ENCODE data around the gene ARHGAP40. TPM values are rescaled to one million over a fixed set of nuclear protein-coding genes. Genes with fewer than 3 reads are reported as not detected.

Gene ARHGAP40
- total RNA-seq: under 1 TPM in 1 of 4 donors, not detected in 3; 0.11 TPM

GRCh38 chr20:38601216-38602184 lies at the start of gene ARHGAP40:
TSS of gene ARHGAP40 (plus strand) at chr20:38601809.
- Histone ChIP-seq H3K9me3 (no peaks in the 10 kb centered on the region), H3K4me1 (peaks cover 6 to 16% of the 10 kb centered on the region in 2 donors), H3K4me3 (replicated peaks in 1 of 3) (no peak within 1 kb of the TSS), H3K27me3 (no peaks in the 10 kb centered on the region), H3K27ac (no peak within 1 kb of the TSS), H3K36me3 (no peaks in the 10 kb centered on the region)
- TF ChIP-seq POLR2A (IDR thresholded peaks at IDR 0.05): no peak
- no peak for TF ChIP-seq CTCF (IDR thresholded peaks at IDR 0.05)
- intact Hi-C loops (cut with DNase I): no loop called here
- no peak for DNase-seq
- WGBS, 2 donors: 37 to 47% methylated on average over 24 to 38 of the region's 42 CpGs

DNA sequence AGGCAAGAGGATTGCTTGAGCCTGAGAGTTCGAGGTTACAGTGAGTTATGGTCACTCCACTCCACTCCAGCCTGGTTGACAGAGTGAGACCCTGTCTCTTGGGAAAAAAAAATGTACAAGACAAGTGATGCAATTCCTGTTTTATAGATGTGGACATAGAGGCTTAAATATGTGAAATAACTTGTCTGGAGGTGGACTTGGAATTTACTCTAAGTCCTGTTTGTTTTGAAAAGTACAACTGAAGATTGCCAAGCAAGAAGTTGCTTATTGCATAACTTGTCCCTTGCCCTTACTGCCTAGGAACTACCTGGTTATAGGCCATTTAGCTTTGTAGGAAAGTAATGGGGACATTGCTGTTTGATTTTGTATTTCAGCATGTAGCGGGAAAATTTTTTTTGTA lies 46.6 kb upstream of the ARHGAP40 start:
- TF ChIP-seq CTCF (IDR thresholded peaks at IDR 0.05) (no peak), POLR2A (IDR thresholded peaks at IDR 0.05) (no peak)
- intact Hi-C loops (cut with DNase I): no loop called here
- H3K36me3 ChIP-seq: peaks cover 38 to 50% of the 10 kb centered on the region in 2 donors

DNA sequence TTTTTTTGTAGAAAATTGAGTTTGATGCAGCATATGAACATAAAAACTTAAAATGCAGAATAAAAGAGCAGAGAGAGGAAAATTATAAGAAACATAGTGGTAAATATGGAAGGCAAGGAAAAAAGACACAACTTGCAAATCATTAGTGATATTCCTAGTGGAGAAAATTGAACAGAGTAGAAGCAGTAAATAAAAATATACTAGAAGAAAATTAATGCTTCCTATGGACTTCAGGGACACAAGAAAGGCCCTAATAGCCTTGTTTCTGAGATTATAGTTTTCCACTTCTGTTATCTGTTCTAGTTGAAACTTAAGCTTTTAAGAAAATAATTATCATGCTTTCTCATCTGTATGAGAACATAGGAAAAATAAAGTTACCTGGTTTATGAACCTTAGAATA lies 46.2 kb upstream of the ARHGAP40 start:
- TF ChIP-seq CTCF (IDR thresholded peaks at IDR 0.05): no peak
- no peak for TF ChIP-seq POLR2A (IDR thresholded peaks at IDR 0.05)
- peaks cover 38 to 50% of the 10 kb centered on the region in 2 donors for H3K36me3 ChIP-seq
- intact Hi-C loops (cut with DNase I): no loop called here

More for the DNA sequence above, 46.6 kb upstream of the ARHGAP40 start:
- no peaks in the 10 kb centered on the region for H3K4me1 ChIP-seq
- WGBS, 2 donors: 94 to 96% methylated on average over 2 of the region's 2 CpGs
- H3K4me3 ChIP-seq (replicated peaks in 1 of 3): no peak overlapping the region
- H3K9me3 ChIP-seq: no peaks in the 10 kb centered on the region
- H3K27ac ChIP-seq: no peak overlapping the region
- no peak for DNase-seq
- H3K27me3 ChIP-seq: no peaks in the 10 kb centered on the region

DNA sequence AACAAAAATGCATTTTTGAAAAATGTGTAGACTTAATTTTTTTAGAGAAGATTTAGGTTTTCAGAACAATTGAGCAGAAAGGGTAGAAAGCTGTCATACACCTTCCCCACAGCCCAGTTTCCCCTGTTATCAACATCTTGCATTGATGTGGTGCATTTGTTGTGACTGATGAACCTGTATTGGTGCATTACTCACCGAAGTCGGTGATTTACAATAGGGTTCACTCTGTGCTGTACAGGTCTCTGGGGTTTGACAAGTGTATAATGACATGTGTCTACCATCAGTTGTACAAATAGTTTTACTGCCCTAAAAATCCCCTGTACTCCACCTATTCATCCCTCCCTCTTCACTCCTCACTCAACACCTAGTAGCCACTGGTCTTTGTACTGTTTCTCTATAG lies 44.4 kb upstream of the ARHGAP40 start:
- intact Hi-C loops (cut with DNase I): no loop called here
- 93 to 96% methylated on average over 2 of the region's 2 CpGs for WGBS, 2 donors
- H3K27ac ChIP-seq: no peak overlapping the region
- no peak overlapping the region for H3K4me3 ChIP-seq (replicated peaks in 1 of 3)
- no peaks in the 10 kb centered on the region for H3K4me1 ChIP-seq
- TF ChIP-seq POLR2A (IDR thresholded peaks at IDR 0.05) (no peak), CTCF (IDR thresholded peaks at IDR 0.05) (no peak)
- H3K27me3 ChIP-seq: no peaks in the 10 kb centered on the region
- DNase-seq: no peak
- peaks cover 38 to 43% of the 10 kb centered on the region in 2 donors for H3K36me3 ChIP-seq
- no peaks in the 10 kb centered on the region for H3K9me3 ChIP-seq

More for the DNA sequence above, 46.2 kb upstream of the ARHGAP40 start:
- no peak for DNase-seq
- Histone ChIP-seq H3K4me3 (replicated peaks in 1 of 3) (no peak overlapping the region), H3K9me3 (no peaks in the 10 kb centered on the region), H3K27ac (no peak overlapping the region), H3K4me1 (no peaks in the 10 kb centered on the region), H3K27me3 (no peaks in the 10 kb centered on the region)

Data from thyroid gland (tissue), 4 donors.